NCI-H510A treated with DMSO at 0.1 percent for 48 hours (cell line): ENCODE data around the gene HOXB8.

Experiments
- DNase-seq: peaks from one replicate; lab custom pipeline; 2025; lab: John Stamatoyannopoulos, UW

The HOXB8 gene

GRCh38 chr17:48567646-48568354 lies 47.3 kb downstream of the HOXB8 start:
- DNase-seq: no peak

DNA sequence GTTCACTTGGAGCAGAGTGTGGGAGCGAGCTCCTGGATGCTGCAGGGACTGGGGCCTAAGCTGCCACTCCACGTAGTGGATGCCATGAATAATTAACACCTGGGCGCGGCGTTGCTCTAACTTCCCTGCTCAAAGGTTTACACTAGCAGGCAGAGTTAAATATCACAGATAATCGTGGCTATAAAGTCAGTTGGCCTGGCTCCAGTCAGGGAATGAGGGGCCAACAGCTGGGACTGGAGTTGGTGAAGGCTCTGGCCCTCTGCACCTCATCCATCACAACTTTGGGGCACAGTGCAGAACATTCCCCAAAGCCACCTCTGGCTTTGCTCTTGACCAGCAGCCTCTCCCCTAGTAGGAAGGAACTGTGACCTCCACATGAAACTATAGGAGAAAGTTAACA lies 47.9 kb downstream of the HOXB8 start:
- DNase-seq: no peak

DNA sequence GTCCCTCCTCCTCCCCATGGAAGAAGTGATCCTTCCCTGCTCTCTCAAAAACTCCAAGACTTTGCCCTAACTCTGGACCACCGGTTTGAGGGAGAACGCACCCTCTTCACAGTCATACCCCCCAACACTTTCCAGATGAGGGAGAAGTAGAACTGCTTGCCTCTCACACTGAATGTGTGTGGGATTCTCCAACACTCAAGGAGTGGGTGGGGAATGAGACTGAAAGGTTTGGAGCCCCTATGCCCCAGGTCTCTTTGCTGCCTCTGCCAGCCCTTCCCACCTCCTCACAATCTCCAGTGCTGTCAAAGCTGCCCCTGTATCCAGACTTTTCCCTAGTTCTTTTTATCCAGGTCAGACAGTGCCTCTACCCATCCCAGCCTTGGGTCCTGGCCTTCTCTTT lies 48.4 kb downstream of the HOXB8 start:
- DNase-seq: no peak

GRCh38 chr17:48565925-48566710 lies 49.0 kb downstream of the HOXB8 start:
- DNase-seq: no peak

- no peak for DNase-seq
These were observed 50.0 kb downstream of the HOXB8 start for GRCh38 chr17:48565022-48565554.

DNA sequence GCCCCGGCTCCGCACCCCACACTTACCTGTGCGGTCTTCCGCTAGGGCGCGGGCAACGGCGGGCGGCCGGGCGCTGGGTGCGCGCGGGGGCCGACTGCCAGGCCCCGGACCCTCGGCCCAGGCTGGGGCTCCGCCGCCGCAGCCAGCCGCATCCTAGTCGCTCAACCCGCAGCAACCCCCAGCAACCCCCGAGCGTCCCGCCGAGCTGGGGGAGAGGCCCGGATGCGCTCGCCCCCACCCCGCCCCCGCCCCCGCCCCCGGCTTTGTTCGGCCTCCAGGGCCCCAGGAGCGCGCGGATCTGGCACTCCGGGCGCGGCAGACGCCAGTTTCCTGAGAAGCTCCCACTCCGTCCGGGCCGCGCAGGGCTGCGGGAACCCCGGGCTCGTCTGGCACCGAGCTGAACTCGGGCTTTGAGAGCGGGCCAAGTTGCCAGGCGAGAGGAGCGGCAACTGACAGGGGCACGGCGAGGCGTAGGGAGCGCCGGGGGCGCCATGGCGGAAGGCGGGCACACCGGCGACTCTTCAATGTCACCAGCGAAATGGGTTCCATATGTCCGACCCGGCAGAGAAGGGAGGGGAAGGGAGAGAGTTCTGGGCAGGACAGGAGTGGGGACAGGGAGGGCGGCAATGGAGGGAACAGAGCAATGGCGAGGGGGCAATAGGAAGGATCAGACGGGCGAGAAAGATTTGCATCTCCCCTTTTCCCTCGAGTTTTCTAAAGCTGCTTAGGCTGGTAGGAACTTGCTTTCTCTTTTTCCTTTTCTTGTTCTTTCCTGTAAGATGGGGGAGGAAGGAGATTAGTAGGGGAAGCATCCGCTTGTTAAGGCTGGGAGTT lies 50.7 kb downstream of the HOXB8 start:
- no peak for DNase-seq

DNA sequence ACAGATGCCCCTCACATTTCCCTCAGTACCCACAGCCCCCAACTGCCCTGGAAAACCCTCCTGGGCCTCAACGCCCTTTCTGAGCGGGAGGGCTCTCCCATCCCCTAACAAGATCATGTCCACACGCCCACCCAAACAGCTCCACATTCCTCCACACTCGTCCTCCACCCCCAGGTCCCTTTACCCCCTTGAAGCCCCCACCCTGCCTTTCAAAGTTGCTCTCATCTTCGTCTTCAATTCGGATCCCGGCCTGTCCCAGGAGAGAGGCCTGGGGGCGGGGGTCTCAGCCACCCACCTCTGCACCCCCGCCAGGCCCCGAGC lies 51.3 kb downstream of the HOXB8 start:
- no peak for DNase-seq

GRCh38 chr17:48563385-48563838 lies 51.7 kb downstream of the HOXB8 start:
- DNase-seq: no peak

DNA sequence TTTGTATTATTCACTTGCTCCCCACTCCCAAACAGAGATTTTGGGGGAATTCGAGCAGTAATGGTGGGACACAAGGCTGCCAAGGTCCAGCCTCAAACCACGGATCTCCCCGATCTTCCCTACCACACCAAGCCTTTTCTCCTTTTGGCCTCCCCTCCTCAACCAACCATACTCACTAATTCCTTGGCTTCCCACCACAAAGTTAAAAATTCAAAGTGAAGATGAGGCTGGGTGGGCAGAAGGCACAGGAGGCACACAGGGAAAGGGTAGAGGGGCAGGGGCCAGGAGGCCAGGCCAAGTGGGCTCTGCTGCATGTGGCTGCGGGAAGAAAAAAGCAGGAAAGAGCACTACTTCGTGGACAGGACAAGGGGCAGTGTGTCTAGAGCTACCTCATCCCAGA lies 52.2 kb downstream of the HOXB8 start:
- no peak for DNase-seq
